SHP77 treated with DMSO at 0.1 percent for 48 hours (cell line): ENCODE data around the gene FAM25C.
"Not testable (repeated sequence)": the region's sequence is repeated elsewhere in the genome, so short reads cannot be mapped to it uniquely, and the experiment has no call there.

Experiments
- DNase-seq: peaks from one replicate; lab custom pipeline; 2025; lab: John Stamatoyannopoulos, UW

FAM25C gene

DNA sequence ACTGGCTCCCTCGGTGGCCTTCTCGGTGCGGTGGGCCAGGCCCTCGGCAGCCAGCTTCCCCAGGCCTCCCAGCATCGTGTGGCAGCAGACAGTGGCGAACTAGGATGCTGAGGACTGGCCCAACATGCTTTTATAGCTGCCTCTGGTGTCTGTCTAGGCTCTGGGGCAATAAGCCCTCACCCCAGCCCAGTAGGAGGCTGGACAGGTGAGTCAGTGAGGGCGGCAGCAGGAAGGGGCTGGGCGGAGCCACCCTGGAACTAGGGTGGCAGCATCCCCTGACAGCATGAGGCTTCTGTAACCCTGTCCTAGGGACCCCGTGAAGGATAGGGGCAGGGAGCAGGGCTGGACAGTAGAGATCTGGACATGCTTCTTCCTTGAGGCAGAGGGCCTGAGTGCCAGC lies at the start of gene FAM25C:
Gene FAM25C (minus strand): TSS at position 101 of the 400 bp plus-strand sequence. CDS start 26 bp downstream, at position 75.
- DNase-seq = not testable (repeated sequence)

DNA sequence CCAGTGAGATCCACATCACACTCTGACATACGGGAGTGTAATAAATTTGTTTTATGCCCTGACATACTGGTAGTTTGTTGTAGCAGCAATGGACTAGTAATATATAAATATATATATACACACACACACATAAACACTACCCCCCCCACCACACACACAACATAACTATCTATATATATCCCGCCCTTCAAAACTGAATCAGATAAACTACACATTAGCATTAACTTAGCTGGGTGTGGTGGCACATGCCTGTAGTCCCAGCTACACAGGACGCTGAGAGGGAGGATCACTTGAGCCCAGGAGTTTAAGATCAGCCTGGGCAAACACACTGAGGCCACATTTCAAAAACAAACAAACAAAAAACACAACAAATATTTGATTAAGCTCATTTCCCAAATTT lies 45.0 kb upstream of the FAM25C start:
- DNase-seq = not testable (repeated sequence)

DNA sequence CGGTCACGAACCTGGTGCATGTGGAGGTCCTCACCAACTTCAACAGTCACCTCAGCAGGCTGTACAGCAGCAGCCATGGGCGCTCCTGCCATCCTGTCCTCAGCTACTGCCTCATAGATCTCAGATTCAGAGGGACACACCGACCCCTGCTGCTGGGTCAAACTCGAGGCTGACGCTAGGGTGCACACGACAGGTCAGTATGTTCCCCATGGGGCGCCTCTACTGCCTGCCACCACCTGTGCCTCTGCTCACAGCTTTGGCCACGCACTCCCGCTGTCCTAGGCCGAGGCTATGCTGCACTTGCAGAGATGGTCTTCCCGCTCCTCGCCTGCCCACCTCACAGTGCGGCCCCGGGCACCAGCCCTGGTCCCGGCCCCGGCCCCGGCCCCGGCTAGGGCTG lies 31.8 kb upstream of the FAM25C start:
- not testable (repeated sequence) for DNase-seq

DNA sequence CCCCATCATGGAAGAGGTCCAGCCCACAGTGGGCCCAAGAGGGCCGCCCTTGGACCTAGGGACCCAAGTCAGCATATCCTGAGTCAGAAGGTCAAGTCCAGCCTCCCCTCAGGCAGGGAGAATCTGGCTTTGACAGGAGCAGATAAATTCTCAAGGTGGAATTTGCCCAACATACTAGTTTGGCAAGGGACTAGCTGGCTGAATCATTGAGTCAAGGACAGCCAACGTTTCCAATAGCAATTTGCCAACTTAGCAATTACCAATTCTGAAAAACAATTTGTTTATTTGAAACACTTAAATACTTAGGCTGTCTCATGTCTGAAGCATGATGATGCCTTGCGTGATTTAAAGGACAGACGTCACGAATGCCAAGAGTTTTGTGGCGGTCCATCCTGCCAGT lies 2.7 kb upstream of the FAM25C start:
- DNase-seq = not testable (repeated sequence)

DNA sequence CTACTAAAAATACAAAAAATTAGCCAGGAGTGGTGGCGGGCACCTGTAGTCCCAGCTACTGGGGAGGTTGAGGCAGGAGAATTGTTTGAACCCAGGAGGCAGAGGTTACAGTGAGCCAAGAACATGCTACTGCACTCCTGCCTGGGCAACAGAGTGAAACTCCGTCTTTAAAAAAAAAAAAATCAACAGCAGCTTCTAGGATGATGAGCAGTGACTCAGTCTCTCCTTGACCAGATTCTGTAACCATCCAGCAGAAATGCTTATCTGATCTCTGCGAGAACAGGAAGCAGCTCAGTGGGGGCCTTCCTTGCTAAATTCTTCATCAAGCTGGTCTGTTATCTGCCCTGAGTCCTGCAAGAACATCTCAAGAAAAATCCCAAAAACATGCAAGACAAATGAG lies 5.5 kb downstream of the FAM25C start:
- DNase-seq = not testable (repeated sequence)

DNA sequence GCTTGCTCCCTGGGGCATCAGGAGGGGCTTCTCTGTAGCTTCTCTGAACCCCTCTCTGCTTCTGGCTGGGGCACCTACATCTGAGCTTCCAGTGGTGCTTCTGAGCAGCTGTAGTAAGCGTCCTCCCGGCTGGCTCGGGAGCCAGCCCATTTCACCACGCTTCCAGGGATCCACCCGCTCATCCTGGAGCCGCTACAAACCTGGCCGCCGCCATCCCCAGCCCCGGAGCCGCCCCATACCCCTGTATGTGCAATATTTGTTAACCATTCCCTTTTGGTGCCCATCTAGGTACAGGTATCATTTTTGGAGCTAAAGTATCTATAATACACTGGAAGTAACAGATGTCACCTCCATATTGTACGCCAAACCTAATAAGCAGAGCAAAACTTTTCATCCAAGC lies 7.0 kb downstream of the FAM25C start:
- DNase-seq = not testable (repeated sequence)

DNA sequence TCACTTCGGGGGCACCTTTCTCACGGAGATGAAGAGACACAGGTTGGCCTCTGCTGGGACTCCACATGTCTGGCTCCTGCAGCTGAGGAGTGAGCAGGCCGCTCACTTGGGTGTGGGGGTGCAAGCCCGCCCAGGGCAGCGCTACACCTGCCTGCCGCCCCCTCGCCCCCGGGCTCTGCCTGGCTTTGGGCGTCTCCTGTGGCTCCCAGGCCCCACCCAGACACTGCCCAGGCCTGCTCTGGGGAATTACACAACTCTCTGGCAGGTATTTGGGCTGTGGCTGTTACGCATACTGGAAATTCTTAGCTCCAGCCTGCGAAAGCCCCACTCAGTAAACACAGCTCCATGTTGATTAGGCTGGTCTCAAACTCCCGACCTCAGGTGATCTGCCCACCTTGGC lies 7.9 kb downstream of the FAM25C start:
- DNase-seq = not testable (repeated sequence)

DNA sequence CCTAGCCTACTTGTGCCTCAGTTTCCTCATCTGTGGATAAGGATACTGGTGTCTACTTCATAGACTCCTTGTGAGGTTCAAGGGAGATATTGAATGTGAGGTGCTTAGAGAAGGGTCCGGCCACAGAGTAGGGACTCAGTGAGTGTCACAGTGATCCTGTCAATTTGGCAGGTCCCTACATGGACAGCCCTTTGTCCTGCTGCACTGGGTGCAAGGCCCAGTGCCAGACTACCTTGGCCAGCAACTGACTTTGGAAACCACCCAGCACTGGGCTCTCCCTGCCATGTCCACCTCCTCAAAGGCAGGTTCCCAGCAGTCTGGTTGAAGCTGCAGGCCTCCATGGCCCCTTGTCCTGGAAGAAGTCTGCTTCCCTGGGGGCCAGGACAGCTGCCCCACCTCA lies 9.5 kb downstream of the FAM25C start:
- DNase-seq = not testable (repeated sequence)

DNA sequence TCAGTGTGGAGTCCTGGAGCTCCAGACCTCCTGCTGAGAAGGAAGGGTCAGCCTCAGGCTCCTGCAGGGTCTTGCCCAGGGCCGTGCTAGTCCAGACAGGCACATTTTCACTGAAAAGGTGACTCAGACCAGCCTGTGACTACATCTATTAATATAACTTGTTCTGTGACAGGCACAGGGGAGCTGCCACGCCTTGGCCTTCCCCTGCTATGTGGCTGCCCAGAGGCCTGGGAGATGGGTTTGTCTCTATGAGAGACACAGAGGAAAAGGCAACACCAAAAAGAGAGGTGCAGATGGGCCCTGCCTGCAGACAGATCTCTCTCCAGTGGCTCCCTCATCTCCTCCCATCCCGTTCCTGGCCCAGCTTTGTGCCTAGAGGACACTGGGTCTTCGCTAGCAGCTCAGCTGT lies 10.0 kb downstream of the FAM25C start:
- not testable (repeated sequence) for DNase-seq

DNA sequence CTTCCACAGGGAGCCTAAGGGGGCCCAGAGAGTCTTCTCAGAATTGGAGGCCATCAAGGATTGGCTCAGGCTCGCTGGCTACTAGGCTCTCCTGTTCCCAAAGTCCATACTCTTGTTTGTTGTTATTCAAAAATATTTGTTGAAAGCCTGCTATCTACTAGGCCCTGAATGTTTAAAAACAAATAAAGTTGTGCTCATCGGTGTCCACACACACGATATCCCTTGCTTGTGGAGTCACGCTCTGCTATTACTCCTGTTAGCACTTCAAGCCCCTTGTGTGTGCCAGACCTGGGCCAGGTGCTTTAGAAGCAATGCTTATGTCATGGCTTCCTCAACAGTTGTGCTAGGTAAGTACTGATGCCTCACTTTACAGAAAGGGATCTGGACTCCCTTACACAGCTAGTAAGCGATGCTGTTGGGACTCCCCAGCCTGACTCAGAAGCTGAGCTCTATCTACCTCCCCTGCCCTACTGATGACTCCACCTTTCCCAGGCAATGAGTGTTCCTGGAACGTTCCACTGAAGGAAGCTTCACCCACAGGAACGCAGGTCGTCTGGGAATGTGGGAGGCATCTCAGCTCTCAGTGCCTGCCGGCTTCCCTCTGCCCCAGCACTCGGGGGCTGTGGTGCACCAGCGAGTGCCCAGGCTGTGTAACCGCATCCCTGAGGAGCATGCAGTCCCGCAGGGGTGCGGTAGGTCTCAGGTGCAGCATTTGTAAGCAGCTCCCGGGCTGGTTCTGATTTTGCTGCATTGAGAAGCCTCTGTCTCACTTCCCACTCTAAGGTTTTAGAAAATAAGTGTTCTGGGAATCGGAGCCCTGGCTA lies 10.7 kb downstream of the FAM25C start:
- DNase-seq = not testable (repeated sequence)

DNA sequence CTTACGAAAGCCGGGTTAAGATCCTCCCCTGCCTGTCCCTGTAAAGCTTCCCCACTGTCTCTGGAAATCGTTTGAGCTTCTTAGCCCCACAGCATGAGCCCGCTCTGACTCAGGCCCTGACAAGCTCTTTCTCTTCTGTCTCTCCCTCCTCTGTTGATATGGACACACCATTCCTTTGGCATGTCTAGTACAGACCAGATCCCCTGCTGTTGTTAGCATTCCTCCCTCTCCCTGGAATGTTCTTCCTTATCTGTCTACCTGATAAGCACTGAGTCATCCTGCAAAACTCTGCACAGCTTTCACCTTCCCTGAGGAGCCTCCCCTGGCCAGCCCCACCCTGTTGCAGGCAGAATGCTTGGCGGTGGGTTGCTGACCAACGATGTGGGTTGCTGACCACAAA lies 11.6 kb downstream of the FAM25C start:
- not testable (repeated sequence) for DNase-seq

DNA sequence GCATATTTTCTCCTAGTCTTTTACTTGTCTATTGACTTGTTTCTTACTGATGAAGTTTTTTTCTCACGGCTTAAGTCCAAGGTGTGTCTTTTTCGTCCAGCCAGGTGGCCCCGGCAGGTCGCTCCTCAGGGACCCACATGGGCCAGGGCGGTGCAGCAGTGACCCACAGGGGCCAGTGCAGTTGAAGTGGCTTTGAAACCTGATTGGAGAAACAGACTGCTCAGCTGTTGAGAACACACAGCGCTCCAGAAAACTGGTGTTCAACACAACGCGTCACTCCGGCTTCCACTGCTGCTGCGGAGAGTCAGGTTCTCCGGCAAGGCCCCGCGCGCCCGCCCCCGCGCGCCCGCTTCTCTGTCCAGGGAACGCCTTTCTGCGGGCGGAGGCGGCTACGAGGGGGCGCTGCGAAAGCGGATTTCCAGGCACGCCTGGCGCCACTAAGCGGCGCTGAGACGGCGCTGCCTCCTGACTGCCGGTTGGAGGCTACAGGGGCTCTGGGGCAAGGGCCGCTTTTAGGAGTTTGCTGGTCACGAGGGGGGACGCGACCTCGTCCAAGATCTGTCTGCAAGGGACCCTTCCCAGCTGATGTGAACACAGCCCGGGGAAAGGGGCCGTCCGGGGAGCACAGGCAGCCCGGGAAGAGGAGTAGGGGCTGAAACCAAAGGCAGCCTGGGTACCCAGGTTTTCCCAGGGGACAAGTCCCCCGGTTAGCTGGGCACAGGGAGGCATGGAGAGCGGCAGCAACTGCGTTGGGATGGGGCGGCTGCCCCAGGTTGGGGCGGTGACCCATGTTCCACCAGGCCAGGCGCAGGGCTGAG lies 13.0 kb downstream of the FAM25C start:
- not testable (repeated sequence) for DNase-seq

DNA sequence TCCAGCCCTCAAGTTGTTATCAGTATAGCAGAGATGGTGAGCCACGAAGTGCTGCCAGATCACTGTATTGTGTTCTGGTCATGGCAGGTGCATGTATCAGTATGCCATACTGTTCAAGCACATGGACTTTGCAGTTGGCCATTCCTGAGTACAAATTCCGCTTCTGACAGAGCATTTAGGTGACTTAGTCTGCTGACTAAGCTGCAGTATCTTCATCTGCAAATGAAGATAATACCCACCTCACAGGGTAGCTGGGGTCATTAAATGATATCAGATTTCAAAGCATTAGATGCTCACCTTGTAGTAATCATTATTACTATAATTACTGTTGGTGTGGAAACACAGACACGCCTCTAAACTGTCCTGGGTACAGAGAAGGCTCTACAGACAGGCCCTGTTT lies 24.2 kb downstream of the FAM25C start:
- DNase-seq = not testable (repeated sequence)

DNA sequence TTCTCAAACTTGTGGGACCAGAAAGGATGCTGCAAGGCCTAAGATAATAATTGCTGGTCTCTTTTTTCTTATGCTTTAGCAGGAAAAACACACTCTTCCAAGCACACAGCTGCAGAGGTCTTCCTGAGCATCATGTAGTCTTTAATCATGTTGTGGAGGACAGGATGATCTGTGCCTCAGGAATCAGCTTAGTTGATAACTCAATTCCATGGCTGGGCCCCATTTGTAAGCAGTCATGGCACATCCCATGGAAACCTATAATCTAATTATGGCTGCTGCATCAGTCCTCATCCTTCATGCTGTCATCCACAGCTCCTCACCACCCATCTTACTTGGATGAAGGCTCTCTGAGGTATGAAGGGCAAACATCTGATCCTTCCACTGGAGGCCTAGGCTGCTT lies 26.5 kb downstream of the FAM25C start:
- DNase-seq = not testable (repeated sequence)

DNA sequence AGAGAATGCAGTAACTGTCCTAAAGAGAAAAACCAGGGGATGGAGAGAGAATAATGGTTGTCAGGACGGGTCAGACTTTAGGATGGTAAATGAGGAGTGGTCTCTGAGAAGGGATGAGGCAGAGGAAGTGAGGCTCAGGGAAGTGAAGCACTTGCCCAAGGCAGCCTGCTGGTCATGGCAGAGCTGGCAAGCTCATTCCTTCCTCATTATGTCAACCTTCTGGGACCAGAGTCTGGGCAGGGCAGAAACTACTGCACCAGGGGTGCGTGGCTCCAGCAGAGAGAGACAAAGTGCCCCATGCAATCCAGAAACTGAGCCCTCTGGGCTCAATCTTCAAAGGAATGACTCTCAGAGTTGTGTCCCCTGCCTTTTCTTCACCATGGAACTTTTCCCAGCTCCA lies 27.5 kb downstream of the FAM25C start:
- DNase-seq = not testable (repeated sequence)

DNA sequence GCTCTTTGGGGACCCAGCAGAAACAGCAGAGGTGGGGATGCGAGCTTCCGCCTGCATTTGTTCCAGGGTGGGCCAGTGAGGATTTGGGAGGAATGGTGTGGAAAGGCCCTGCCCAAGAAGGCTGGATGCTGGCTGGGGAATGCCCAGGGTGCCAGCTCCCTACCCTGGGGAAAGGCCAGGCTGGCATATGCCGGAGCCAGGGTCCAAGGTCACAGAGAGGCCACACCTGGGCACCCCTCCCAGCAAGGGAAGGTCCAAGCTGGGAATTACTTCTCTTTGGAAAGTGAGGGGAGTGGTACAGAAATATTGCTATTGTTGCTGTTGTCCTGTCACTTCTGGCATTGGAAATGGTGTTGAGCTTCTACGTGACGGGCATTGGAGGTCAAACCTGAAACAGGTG lies 28.0 kb downstream of the FAM25C start:
- DNase-seq = not testable (repeated sequence)

DNA sequence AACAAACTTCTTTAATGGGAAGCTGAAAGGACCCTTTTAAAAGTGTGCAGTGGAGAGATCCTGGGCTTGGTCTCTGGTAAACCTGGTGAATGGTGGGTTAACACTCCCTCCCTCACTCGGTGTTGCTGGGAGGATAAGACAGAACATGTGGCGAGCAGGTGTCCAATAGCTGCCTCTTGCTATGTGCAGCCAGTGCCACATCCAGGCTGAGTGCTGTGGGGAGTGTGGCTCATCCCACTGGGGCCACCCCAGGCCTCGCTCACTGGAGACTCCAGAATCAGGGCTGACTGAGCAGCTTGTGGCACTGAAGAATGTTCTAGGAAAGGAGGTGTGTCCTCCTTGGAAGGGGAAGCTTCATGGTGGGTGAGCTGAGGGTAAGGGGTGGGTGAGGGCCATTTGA lies 29.5 kb downstream of the FAM25C start:
- DNase-seq = not testable (repeated sequence)

DNA sequence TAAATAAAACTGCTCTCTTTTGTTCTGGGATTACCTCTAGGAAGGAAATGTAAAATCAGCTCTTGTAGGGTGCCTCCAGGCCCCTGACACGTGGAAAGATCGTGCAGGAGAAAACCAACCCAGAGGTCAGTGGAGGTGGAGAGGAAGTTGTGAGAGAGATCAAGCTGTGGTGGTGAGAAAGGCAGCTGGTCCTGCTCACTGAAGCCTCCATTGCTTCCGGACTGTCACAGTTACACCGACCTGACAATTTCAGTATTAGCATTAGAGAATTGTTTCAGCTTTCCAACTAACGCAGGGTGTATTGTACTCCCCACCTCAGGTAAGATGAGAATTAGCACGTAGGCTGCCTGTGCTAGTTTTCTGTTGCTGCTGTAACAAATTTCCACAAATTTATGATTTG lies 30.6 kb downstream of the FAM25C start:
- DNase-seq = not testable (repeated sequence)

DNA sequence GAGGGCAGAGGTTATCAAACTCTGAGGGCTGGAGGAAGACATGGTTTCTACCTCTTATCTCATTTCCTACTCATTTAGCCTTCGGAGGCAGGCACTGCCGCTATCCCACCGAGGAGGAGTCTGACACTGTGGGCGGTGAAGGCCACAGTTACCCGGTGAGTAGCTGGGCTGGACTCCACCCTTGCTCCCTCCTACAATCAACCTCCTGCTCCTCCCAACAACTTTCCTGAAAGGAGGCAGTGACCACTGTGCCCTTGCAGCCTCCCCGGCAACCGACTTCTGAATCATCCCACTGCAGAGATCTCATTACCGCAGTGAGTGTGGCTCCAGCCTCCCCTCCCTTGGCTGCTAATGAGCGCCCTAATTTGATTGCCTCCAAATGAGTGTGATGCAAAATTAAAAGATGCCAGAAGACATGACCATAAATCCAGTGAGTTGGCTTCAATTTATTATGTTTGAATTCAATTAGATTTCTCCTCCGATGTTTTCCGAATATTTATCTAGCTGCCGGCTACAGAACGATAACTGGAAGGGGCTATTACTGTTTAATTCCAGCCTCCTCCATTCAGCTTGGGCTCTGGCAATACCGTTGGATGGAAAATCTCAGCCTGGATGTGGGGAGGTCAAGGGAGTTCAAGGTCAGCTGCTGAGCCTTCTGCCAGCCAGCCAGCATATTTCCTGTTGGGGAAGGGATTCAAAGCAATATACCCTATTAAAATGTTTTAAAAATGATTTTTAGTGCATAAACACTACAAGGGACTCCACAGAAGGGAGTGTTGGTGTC lies 35.1 kb downstream of the FAM25C start:
- DNase-seq = not testable (repeated sequence)

DNA sequence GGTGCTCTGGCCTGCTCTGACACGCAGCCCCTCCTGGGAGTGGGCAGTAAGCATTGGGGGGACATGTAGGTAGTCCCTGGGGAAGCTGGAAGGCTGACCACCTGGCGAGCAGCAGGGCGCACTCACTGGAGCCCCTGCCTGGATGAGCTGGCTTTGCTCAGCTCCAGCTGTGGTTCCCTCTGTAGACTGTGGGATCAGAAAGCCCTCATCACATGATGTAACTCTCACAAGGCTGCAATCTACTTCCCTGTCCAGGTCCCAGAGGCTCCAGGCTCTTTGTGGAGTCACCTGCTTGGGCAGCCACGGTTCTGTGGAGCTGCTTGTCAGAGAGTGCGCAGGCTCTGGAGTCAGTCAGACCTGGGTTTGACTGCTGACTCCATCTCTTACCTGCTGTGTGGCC lies 36.8 kb downstream of the FAM25C start:
- not testable (repeated sequence) for DNase-seq

DNA sequence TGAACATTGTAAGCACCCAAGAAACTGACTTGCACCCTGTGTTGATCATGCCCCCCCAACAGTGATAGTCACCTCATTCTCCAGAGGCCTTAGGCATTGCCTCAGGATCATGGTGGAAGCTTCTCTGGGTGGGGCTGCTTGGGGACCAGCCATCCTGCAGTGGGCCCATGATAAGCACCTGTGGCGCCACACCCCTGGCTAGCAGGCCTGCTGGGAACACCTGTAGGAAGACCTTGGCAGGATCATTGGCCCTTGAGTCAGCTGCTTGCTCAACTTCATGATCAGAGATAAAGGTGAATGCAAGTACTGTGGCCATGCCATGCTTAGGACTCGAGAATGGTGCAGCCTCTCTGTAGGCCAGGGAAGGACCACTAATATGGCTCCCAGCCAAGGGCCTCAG lies 38.9 kb downstream of the FAM25C start:
- not testable (repeated sequence) for DNase-seq

DNA sequence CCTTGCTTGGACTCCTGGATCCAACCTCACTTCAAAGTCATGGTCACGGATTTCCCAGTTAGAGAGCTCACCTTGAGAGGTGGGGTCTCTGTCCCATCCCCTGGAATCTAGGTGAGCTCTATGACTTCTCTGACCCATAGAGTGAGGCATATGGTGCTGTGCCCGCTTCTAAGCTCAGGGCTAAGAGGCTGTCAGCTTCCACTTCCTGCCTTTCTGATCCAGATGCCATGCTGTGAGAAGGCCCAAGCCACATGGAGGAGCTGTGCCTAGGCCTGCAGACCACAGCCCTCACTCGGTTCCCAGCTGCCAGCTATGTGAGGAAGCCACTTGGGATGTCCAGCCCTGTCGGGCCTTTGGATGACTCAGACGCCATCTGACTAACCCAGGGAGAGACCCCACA lies 39.9 kb downstream of the FAM25C start:
- DNase-seq = not testable (repeated sequence)
